Sigmoid colon (tissue), 7 donors: ENCODE data around the gene RFNG. TPM values are rescaled to one million over a fixed set of nuclear protein-coding genes. Genes with fewer than 3 reads are reported as not detected.

Source experiments
- DNase-seq: peaks from one replicate; pipeline ENCODE4 v3.0.0-alpha.2; 2019
- H3K27ac ChIP-seq, 4 donors: fragments of 200-600 bp; sonication (generic); one replicate each; pipeline ENCODE4 v1.5.1; 2016 to 2019; ENCODE audit warnings: mild to moderate bottlenecking in 1 of 4
- H3K27me3 ChIP-seq, 3 donors: fragments of 200-600 bp; sonication (generic); one replicate each; pipeline ENCODE4 v1.5.1; 2019; ENCODE audit warnings: mild to moderate bottlenecking in 1 of 3
- H3K36me3 ChIP-seq, 4 donors: fragments of 200-600 bp; sonication (generic); one replicate each; pipeline ENCODE4 v1.5.1; 2016 to 2019
- H3K4me1 ChIP-seq, 4 donors: fragments of 200-600 bp; sonication (generic); one replicate each; pipeline ENCODE4 v1.5.1; 2017 to 2019
- H3K4me3 ChIP-seq, 4 donors: fragments of 200-600 bp; sonication (generic); one replicate each; pipeline ENCODE4 v1.5.1; 2017 to 2019; ENCODE audit warnings: mild to moderate bottlenecking in 2 of 4, moderate library complexity in 1 of 4
- H3K9me3 ChIP-seq, 4 donors: fragments of 200-600 bp in 3 of 4; sonication (generic) in 3 of 4; one replicate each; pipeline versions ENCODE4 v1.5.1 to v1.6.1; 2013 to 2019
- EP300 ChIP-seq, 4 donors: sonication (generic); formaldehyde crosslinking; IDR thresholded peaks; one replicate each; pipeline ENCODE4 v1.6.1; 2017; ENCODE audit warnings: antibody characterized with exemption in 4 of 4
- POLR2A ChIP-seq, 2 donors: fragments of 450-650 bp; IDR thresholded peaks; one replicate each; pipeline ENCODE4 v1.6.1; 2016; ENCODE audit warnings: antibody characterized with exemption in 2 of 2, mild to moderate bottlenecking in 2 of 2, moderate library complexity in 2 of 2
- POLR2AphosphoS5 ChIP-seq, 4 donors: sonication (generic); formaldehyde crosslinking; IDR thresholded peaks; one replicate each; pipeline ENCODE4 v1.6.1; 2017; ENCODE audit warnings: antibody characterized with exemption in 4 of 4
- WGBS, 2 donors: extraction: QIAGEN DNeasy Blood & Tissue Kit; methylation state at CpG; one replicate each; pipeline ENCODE4 v1.1.7; 2013; 5-methylcytosine and 5-hydroxymethylcytosine counted together
- intact Hi-C: fragments of 100-400 bp; cut with DNase I; formaldehyde crosslinking; loops from one replicate; pipeline ENCODE4 v1.15.1; 2023
- polyA plus RNA-seq, 3 donors: library from polyadenylated mRNA; stranded (reverse); fragments of 200-250 nt; gene quantifications; one replicate each; pipeline ENCODE4 v1.2.3, GENCODE V29; 2013
- total RNA-seq, 4 donors: library from RNA; depleted of rRNA; stranded (reverse); fragments of >200 nt; gene quantifications; one replicate each; pipeline ENCODE4 v1.1.0, GENCODE V29; 2016
- TF ChIP-seq, protein P1 (sequence below), 4 experiments: fragments of 450-650 bp in 3 of 4; fragments of 200-600 bp in 1 of 4; IDR thresholded peaks; one replicate each; pipeline ENCODE4 v1.5.1; 2016 to 2019; ENCODE audit warnings: antibody characterized with exemption in 4 of 4, mild to moderate bottlenecking in 3 of 4, moderate library complexity in 2 of 4
- donor health status: healthy with polysubstance abuse.
- donor health status: Bipolar disorder and iron deficiency.
- donor health status: healthy.

Gene RFNG
- total and polyA plus RNA-seq, 7 donors, result 13.6 to 38.6 (median 33.5) TPM

DNA sequence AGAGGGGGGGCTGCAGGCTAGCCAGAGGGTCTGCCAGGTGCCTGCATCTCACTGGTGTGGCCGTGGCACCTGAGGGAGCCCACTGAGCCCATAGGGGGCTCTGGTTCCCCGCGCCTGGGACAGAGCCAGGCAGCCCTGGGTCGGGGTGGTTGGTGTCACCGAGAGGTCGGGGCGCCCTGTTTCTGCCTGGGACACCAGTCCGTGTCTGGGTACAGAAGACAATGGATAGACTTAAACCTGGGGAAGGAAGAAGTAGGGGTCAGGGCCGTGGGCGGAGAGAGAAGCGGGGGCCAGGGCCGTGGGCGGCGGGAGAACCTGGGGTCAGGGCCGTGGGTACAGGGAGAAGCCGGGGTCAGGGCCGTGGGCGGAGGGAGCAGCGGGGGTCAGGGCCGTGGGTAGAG is 3.0 kb downstream of the RFNG start:
- H3K27ac ChIP-seq, result no peak overlapping the region
- H3K36me3 ChIP-seq, result peaks cover 0 to 41% (median 6%) of the 10 kb centered on the region in 4 donors
- intact Hi-C loops, result no loop called here
- H3K4me1 ChIP-seq, result peaks cover 0 to 35% (median 30%) of the 10 kb centered on the region in 4 donors
- WGBS, 2 donors, result 91 to 93% methylated on average over 20 of the region's 20 CpGs
- H3K4me3 ChIP-seq, result no peak overlapping the region
- DNase-seq, result no peak
- H3K9me3 ChIP-seq, result no peaks in the 10 kb centered on the region
- TF ChIP-seq POLR2A (IDR thresholded peaks at IDR 0.05) (no peak), EP300 (IDR thresholded peaks at IDR 0.05) (no peak), POLR2AphosphoS5 (IDR thresholded peaks at IDR 0.05) (no peak)
- TF ChIP-seq, protein P1, sequence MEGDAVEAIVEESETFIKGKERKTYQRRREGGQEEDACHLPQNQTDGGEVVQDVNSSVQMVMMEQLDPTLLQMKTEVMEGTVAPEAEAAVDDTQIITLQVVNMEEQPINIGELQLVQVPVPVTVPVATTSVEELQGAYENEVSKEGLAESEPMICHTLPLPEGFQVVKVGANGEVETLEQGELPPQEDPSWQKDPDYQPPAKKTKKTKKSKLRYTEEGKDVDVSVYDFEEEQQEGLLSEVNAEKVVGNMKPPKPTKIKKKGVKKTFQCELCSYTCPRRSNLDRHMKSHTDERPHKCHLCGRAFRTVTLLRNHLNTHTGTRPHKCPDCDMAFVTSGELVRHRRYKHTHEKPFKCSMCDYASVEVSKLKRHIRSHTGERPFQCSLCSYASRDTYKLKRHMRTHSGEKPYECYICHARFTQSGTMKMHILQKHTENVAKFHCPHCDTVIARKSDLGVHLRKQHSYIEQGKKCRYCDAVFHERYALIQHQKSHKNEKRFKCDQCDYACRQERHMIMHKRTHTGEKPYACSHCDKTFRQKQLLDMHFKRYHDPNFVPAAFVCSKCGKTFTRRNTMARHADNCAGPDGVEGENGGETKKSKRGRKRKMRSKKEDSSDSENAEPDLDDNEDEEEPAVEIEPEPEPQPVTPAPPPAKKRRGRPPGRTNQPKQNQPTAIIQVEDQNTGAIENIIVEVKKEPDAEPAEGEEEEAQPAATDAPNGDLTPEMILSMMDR (IDR thresholded peaks at IDR 0.05), result no peak
- no peaks in the 10 kb centered on the region for H3K27me3 ChIP-seq

DNA sequence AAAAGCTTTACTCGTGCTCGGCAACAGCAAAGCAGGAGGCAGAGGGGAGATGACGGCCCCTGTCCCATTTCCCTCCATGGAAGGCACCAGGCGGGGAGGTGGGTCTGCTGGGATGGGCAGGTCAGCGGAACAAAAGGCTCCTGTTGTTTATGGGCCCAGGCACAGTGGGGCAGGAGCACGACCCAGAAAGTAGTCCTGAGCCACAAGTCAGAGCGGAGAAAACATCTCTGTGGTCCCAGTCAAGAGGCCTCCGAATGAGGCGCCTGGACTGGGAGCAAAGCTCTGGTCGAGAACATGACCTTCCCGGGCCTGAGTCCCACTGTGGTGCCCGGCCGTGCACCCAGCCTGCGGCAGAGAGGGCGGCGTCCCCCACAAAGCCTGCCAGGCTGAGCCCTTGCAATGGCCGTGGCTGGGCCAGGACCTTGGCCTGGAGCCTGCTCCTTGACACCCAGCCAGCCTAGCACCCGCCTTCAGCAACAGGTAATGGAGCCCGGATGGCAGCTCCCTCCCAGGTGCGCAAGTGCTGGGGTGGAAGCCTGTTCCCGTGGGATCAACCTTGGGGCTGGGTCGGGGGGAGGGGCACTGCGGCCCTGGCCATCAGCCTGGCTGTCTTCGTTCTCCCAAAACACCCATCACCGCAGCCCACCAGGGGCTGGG is 3.6 kb downstream of the RFNG start:
- TF ChIP-seq POLR2A (IDR thresholded peaks at IDR 0.05) (no peak), EP300 (IDR thresholded peaks at IDR 0.05) (no peak)
- TF ChIP-seq, protein P1 (IDR thresholded peaks at IDR 0.05), result no peak
- no peak overlapping the region for H3K4me3 ChIP-seq
- WGBS, 2 donors, result 92 to 94% methylated on average over 25 of the region's 25 CpGs
- no peak overlapping the region for H3K27ac ChIP-seq
- H3K36me3 ChIP-seq, result peaks cover 0 to 37% (median 6%) of the 10 kb centered on the region in 4 donors
- no peaks in the 10 kb centered on the region for H3K27me3 ChIP-seq
- no peaks in the 10 kb centered on the region for H3K9me3 ChIP-seq
- no peak for DNase-seq
- intact Hi-C loops, result no loop called here
- H3K4me1 ChIP-seq, result peaks cover 0 to 30% (median 25%) of the 10 kb centered on the region in 4 donors

DNA sequence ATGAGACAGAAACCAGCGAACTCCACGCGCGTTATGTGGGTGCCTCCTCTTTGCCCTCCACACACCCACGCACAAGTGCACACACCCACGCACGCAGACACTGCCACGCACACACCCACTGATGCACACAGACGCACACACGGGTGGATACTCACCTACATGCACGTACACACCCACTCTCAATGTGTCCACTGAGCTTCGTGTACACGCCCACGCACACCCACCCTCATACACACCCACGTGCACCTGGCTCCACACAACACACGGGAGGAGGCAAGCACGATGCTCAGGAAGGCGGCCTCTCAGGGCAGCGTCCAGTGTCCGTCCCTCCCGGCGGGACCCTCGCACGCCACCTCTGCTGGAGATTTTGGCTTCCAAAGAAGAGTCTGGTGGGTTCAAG is 4.2 kb downstream of the RFNG start:
- peaks cover 0 to 24% (median 18%) of the 10 kb centered on the region in 4 donors for H3K4me1 ChIP-seq
- DNase-seq, result no peak
- no peak overlapping the region for H3K4me3 ChIP-seq
- intact Hi-C loops, result no loop called here
- TF ChIP-seq EP300 (IDR thresholded peaks at IDR 0.05) (no peak), POLR2A (IDR thresholded peaks at IDR 0.05) (no peak)
- TF ChIP-seq, protein P1 (IDR thresholded peaks at IDR 0.05), result no peak
- H3K9me3 ChIP-seq, result no peaks in the 10 kb centered on the region
- no peak overlapping the region for H3K27ac ChIP-seq
- H3K36me3 ChIP-seq, result peaks cover 0 to 37% (median 6%) of the 10 kb centered on the region in 4 donors
- 83 to 88% methylated on average over 24 of the region's 24 CpGs for WGBS, 2 donors
- no peaks in the 10 kb centered on the region for H3K27me3 ChIP-seq

DNA sequence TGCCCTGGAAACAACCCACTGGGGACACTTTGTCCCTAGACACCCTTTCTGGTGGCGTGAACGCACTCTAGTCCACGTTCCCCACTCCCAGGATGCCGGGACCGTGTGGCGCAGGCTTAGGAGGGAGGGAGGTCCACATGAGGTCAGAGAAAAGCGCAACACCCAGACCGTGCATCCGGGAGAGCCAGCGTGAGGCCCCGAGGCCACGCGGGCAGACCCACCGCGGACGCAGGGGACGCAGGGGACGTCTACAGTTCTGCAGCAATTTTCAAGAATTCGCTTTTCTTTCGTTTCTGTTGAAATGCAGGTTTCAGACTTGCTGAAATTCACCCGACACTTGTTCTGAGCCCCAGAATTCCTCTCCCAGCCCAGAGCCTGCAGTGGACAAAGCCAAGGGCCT is 4.7 kb downstream of the RFNG start:
- intact Hi-C loops, result no loop called here
- Histone ChIP-seq H3K27me3 (no peaks in the 10 kb centered on the region), H3K9me3 (no peaks in the 10 kb centered on the region), H3K36me3 (peaks cover 0 to 37% (median 6%) of the 10 kb centered on the region in 4 donors), H3K4me1 (peaks cover 0 to 21% (median 16%) of the 10 kb centered on the region in 4 donors), H3K4me3 (no peak overlapping the region), H3K27ac (no peak overlapping the region)
- TF ChIP-seq, protein P1 (IDR thresholded peaks at IDR 0.05), result no peak
- TF ChIP-seq POLR2AphosphoS5 (IDR thresholded peaks at IDR 0.05), result no peak
- no peak for TF ChIP-seq EP300 (IDR thresholded peaks at IDR 0.05)
- TF ChIP-seq POLR2A (IDR thresholded peaks at IDR 0.05), result no peak
- WGBS, 2 donors, result 93% methylated on average over 21 of the region's 21 CpGs
- DNase-seq, result no peak
